Tibial artery (tissue), 4 donors: ENCODE measurements around the gene DROSHA.

ENCODE experiments used
- DNase-seq, 2 donors: peaks; one replicate each; pipeline ENCODE4 v3.0.0-alpha.2; 2019
- H3K27ac ChIP-seq, 2 donors: fragments of 200-600 bp; sonication (generic) in 1 of 2; 1 replicate in 1 of 2; 2 replicates in 1 of 2; pipeline ENCODE4 v1.5.1; 2018 to 2019; ENCODE audit warnings: mild to moderate bottlenecking in 1 of 2
- H3K27me3 ChIP-seq, 2 donors: fragments of 200-600 bp; sonication (generic) in 1 of 2; one replicate each; pipeline versions ENCODE4 v1.5.1 to v1.6.0; 2016 to 2019
- H3K36me3 ChIP-seq, 3 donors: fragments of 200-600 bp; sonication (generic) in 2 of 3; one replicate each; pipeline ENCODE4 v1.5.1; 2016 to 2019; ENCODE audit warnings: mild to moderate bottlenecking in 2 of 3
- H3K4me1 ChIP-seq, 4 donors: fragments of 200-600 bp; sonication (generic) in 2 of 4; 1 replicate in 3 of 4; 2 replicates in 1 of 4; pipeline ENCODE4 v1.5.1; 2016 to 2019
- H3K4me3 ChIP-seq, 2 donors: fragments of 200-600 bp; sonication (generic) in 1 of 2; 1 replicate in 1 of 2; 2 replicates in 1 of 2; pipeline ENCODE4 v1.5.1; 2018 to 2019; ENCODE audit warnings: mild to moderate bottlenecking in 2 of 2
- H3K9me3 ChIP-seq, 3 donors: fragments of 200-600 bp; sonication (generic) in 1 of 3; one replicate each; pipeline ENCODE4 v1.5.1; 2016 to 2019
- intact Hi-C: fragments of 100-400 bp; cut with DNase I; formaldehyde crosslinking; loops from one replicate; pipeline ENCODE4 v1.15.0; 2023; ENCODE audit warnings: low total_unique reads
- TF ChIP-seq, protein P1 (sequence below), 2 experiments: fragments of 200-600 bp in 1 of 2; fragments of 450-650 bp in 1 of 2; IDR thresholded peaks; one replicate each; pipeline ENCODE4 v1.5.1; 2017 to 2019; ENCODE audit warnings: antibody characterized with exemption in 2 of 2, mild to moderate bottlenecking in 1 of 2, moderate library complexity in 1 of 2

DROSHA gene

DNA sequence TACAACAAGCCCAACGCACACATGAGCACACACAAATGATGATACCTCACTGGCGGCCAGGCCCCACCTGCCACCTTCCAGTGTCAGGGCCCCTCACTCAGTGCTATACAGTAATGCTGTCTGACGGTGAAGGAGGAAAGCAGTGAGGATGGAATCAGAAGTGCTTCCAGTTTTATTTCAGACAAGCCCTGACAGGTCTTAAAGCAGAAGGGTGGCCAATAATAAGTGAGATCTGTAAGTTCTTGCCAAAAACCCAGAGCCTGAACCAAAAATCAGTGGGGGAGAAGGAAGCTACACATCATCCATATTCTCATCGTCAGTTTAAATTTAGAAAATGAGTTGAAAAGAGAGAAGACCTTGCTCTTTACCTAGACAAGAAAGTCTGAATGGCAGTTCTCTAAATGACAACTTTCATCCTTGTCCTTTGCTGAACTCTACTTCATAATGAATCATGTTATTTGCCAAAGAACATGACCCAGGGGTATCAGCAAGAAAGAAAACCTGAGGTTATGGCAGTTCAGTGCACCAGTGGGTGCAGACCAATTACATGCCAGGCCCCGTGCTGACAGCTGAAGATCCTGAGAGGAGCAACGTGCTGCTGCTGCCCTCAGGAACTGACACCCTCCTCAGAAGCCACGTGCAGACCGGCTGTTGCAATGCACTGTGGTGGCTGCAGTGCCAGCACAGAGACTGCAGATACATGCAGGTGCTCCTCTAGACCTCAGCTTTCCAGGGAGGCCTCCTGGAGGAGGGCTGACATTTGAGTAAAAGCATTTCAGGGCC is 118.7 kb downstream of the DROSHA start:
- intact Hi-C loops = no loop called here
- Histone ChIP-seq H3K4me3 (no peak overlapping the region), H3K9me3 (no peaks in the 10 kb centered on the region), H3K36me3 (peaks cover 26 to 59% (median 58%) of the 10 kb centered on the region in 3 donors), H3K4me1 (no peaks in the 10 kb centered on the region), H3K27me3 (no peaks in the 10 kb centered on the region), H3K27ac (no peak overlapping the region)
- TF ChIP-seq, protein P1, sequence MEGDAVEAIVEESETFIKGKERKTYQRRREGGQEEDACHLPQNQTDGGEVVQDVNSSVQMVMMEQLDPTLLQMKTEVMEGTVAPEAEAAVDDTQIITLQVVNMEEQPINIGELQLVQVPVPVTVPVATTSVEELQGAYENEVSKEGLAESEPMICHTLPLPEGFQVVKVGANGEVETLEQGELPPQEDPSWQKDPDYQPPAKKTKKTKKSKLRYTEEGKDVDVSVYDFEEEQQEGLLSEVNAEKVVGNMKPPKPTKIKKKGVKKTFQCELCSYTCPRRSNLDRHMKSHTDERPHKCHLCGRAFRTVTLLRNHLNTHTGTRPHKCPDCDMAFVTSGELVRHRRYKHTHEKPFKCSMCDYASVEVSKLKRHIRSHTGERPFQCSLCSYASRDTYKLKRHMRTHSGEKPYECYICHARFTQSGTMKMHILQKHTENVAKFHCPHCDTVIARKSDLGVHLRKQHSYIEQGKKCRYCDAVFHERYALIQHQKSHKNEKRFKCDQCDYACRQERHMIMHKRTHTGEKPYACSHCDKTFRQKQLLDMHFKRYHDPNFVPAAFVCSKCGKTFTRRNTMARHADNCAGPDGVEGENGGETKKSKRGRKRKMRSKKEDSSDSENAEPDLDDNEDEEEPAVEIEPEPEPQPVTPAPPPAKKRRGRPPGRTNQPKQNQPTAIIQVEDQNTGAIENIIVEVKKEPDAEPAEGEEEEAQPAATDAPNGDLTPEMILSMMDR (IDR thresholded peaks at IDR 0.05) = no peak
- no peak for DNase-seq

DNA sequence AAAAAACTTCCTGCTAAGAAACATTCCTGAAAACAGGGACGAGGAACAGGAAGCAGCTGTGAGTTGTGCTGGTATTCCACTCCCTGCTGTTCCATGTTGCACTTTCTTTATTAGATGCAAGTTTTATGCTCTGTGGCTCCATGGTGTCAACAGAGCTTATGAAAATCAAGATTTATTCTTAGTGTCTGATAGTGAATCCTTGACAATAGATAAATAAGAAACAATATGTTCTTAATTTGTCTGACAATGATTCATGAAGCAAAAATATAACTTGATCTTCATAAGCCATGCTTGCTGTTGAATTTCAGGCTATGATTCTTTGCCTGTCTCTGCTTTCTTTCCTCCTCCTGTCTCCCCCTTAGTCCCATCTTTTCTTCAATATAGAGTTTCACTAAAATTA is 119.6 kb downstream of the DROSHA start:
- peaks cover 17 to 57% (median 54%) of the 10 kb centered on the region in 3 donors for H3K36me3 ChIP-seq
- H3K27ac ChIP-seq = no peak overlapping the region
- intact Hi-C loops = no loop called here
- H3K9me3 ChIP-seq = no peaks in the 10 kb centered on the region
- no peaks in the 10 kb centered on the region for H3K4me1 ChIP-seq
- no peaks in the 10 kb centered on the region for H3K27me3 ChIP-seq
- H3K4me3 ChIP-seq = no peak overlapping the region
- TF ChIP-seq, protein P1 (IDR thresholded peaks at IDR 0.05) = no peak
- DNase-seq = no peak

GRCh38 chr5:31410089-31410488 is 121.8 kb downstream of the DROSHA start:
- Histone ChIP-seq H3K27ac (no peak overlapping the region), H3K9me3 (no peaks in the 10 kb centered on the region), H3K36me3 (peaks cover 25 to 65% (median 49%) of the 10 kb centered on the region in 3 donors), H3K27me3 (no peaks in the 10 kb centered on the region), H3K4me3 (no peak overlapping the region), H3K4me1 (no peaks in the 10 kb centered on the region)
- no peak for DNase-seq
- TF ChIP-seq, protein P1 (IDR thresholded peaks at IDR 0.05) = no peak
- intact Hi-C loops = no loop called here

DNA sequence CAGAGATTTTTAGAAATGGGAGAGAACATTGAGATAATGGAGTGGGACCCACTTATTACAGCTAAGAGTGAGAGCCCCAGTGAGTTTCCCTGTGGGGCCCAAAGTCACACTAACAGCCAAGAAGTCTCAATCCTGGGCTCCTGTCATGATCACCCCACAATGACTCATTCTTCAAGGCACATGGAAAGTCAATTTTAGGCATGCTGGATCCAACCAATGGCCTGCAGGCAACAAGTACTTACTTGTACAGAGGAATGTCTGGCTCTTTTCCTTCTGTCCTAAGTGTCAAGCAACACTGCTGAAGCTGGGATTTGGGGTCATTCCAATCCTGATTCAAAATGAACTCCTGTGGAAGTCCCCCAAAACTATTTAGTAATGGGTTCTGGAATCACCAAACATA is 123.1 kb downstream of the DROSHA start:
- TF ChIP-seq, protein P1 (IDR thresholded peaks at IDR 0.05) = no peak
- no peak overlapping the region for H3K27ac ChIP-seq
- H3K27me3 ChIP-seq = no peaks in the 10 kb centered on the region
- H3K36me3 ChIP-seq = peaks cover 37 to 72% (median 54%) of the 10 kb centered on the region in 3 donors
- H3K9me3 ChIP-seq = no peaks in the 10 kb centered on the region
- no peaks in the 10 kb centered on the region for H3K4me1 ChIP-seq
- no peak for DNase-seq
- H3K4me3 ChIP-seq = no peak overlapping the region
- intact Hi-C loops = no loop called here

- TF ChIP-seq, protein P1 (IDR thresholded peaks at IDR 0.05) = no peak
- Histone ChIP-seq H3K4me3 (no peak overlapping the region), H3K27ac (no peak overlapping the region), H3K4me1 (no peaks in the 10 kb centered on the region), H3K36me3 (peaks cover 36 to 70% (median 47%) of the 10 kb centered on the region in 3 donors), H3K9me3 (no peaks in the 10 kb centered on the region), H3K27me3 (no peaks in the 10 kb centered on the region)
- intact Hi-C loops = no loop called here
- DNase-seq = no peak
Observed at GRCh38 chr5:31407921-31408693, 123.8 kb downstream of the DROSHA start.
